ENCODE measurements around the gene CUEDC1. TPM values are rescaled to one million over a fixed set of nuclear protein-coding genes. Genes with fewer than 3 reads are reported as not detected.
A peak's percentile ranks its signal among the peaks of the same experiment; 100 is the strongest.

Gene CUEDC1
- total and polyA plus RNA-seq, 8 donors, result 16.5 to 30.4 (median 21.7) TPM

- WGBS, 2 donors, result 90 to 95% methylated on average over 3 of the region's 3 CpGs
- no peak for ATAC-seq
These were observed 2.7 kb upstream of the CUEDC1 start for GRCh38 chr17:57957886-57958285.

GRCh38 chr17:57957120-57957850 lies 2.1 kb upstream of the CUEDC1 start:
- no peak overlapping the region for H3K27ac ChIP-seq
- no peak for ATAC-seq
- H3K36me3 ChIP-seq, result no peaks in the 10 kb centered on the region
- TF ChIP-seq, protein P1, sequence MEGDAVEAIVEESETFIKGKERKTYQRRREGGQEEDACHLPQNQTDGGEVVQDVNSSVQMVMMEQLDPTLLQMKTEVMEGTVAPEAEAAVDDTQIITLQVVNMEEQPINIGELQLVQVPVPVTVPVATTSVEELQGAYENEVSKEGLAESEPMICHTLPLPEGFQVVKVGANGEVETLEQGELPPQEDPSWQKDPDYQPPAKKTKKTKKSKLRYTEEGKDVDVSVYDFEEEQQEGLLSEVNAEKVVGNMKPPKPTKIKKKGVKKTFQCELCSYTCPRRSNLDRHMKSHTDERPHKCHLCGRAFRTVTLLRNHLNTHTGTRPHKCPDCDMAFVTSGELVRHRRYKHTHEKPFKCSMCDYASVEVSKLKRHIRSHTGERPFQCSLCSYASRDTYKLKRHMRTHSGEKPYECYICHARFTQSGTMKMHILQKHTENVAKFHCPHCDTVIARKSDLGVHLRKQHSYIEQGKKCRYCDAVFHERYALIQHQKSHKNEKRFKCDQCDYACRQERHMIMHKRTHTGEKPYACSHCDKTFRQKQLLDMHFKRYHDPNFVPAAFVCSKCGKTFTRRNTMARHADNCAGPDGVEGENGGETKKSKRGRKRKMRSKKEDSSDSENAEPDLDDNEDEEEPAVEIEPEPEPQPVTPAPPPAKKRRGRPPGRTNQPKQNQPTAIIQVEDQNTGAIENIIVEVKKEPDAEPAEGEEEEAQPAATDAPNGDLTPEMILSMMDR (IDR thresholded peaks at IDR 0.05), result no peak
- DNase-seq, result no peak
- H3K9me3 ChIP-seq, result no peaks in the 10 kb centered on the region
- no peaks in the 10 kb centered on the region for H3K27me3 ChIP-seq
- intact Hi-C loops (cut with DNase I), result loop anchor here in 1 of 3 donors (10.0 kb wide), 1 partner anchor 62 kb away; no protein-coding TSS in a partner anchor
- no peak overlapping the region for H3K4me3 ChIP-seq
- no peak for FAIRE-seq
- 88 to 95% methylated on average over 8 of the region's 8 CpGs for WGBS, 2 donors
- H3K4me1 ChIP-seq, result peaks cover 0 to 9% (median 0%) of the 10 kb centered on the region in 3 donors

More at GRCh38 chr17:57957886-57958285, 2.7 kb upstream of the CUEDC1 start:
- Histone ChIP-seq H3K4me3 (no peak overlapping the region), H3K36me3 (no peaks in the 10 kb centered on the region), H3K27ac (no peak overlapping the region), H3K4me1 (peaks cover 0 to 9% (median 0%) of the 10 kb centered on the region in 3 donors), H3K9me3 (no peaks in the 10 kb centered on the region), H3K27me3 (no peaks in the 10 kb centered on the region)
- TF ChIP-seq, protein P1 (IDR thresholded peaks at IDR 0.05), result no peak
- intact Hi-C loops (cut with DNase I), result loop anchor here in 1 of 3 donors (10.0 kb wide), 1 partner anchor 63 kb away; no protein-coding TSS in a partner anchor
- DNase-seq, result no peak
- FAIRE-seq, result no peak

DNA sequence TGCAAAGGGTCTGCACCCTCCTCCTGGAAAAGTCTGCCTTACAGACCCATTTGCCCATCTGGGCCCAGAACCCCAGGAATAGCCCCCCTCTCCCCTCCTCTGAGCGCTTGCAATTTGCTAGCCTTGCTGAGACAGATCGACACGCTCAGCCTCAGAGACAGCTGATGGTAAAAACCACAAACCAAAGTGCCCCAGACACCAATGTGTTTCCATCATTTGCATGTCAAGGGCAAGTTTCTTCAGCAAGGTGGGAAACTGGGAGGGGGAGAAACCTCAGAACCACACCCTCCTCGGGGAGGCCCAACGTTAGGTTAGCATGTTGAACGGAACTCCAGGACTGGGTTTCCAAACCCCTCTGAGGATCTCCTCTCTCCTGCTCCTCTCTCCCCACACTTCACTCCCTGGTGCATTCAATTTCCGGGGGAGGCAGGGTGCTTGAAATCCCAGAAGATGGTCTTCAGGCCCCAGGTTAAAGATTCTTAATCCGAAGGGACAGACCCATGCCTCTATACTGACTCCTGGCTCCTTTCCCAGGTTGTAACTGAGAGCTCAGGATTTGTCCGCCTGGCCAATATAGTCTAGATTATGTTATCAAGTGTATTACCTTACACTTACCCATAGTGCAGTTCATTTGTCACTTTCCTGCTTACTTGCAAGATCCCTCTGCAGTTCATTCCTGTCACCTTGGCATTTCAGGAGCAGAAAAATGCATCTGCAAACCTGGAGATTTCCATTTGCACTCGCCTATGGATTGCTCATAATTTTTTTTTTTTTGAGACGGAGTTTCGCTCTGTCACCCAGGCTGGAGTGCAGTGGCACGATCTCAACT lies 1.3 kb upstream of the CUEDC1 start:
- intact Hi-C loops (cut with DNase I), result loop anchor here in 1 of 3 donors (10.0 kb wide), 1 partner anchor 62 kb away; no protein-coding TSS in a partner anchor
- no peaks in the 10 kb centered on the region for H3K9me3 ChIP-seq
- H3K27me3 ChIP-seq, result no peaks in the 10 kb centered on the region
- H3K27ac ChIP-seq, result peak overlapping the region in 1 of 4 donors; percentile 67
- no peaks in the 10 kb centered on the region for H3K36me3 ChIP-seq
- peak in 1 of 6 donors; percentile 3 for DNase-seq
- H3K4me1 ChIP-seq, result peaks cover 0 to 9% (median 0%) of the 10 kb centered on the region in 3 donors
- WGBS, 2 donors, result 58 to 65% methylated on average over 13 of the region's 13 CpGs
- TF ChIP-seq, protein P1 (IDR thresholded peaks at IDR 0.05), result no peak
- no peak for ATAC-seq
- FAIRE-seq, result no peak
- H3K4me3 ChIP-seq, result no peak overlapping the region

DNA sequence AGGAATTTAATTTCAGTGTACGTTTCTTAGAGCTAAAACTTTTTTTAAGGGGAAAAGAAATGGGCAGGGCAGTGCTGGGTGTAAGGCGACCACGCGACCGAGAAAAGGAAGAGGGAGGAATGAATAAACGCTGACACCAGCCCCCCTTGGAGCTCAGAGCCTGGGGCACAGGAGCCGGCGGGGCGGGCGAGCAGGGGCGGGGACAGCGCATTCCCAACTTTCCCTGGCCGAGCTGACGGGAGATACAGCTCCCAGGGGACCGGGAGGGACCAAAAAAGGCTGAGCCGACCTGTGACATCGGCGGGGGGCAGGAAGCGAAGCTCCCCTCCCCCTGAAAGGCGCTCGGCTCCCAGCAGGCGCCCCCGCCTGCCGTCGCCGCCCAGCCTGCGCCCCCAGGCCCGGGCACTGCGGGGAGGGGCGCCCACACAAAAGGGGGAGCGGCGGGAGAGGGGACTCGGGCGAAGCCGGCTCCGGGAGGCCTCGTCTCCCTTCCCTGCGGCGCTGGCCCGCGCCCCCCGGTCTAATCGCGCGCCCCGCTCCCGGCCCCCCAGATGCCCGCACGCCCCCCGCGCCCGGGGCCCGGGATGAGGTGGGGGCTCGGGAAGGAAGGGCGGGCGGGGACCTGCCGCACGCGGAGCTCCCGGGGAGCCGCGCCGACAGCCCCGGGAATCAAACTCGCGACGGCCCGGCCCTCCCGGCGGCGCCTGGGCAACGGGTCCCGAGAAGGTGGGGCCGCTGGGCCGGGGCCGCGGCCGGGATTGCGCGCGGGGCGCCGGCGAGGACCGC lies 622 bp downstream of the CUEDC1 start:
- no peak for FAIRE-seq
- Histone ChIP-seq H3K27me3 (no peaks in the 10 kb centered on the region), H3K27ac (peak overlapping the region; percentile 82 to 95 (median 93)), H3K9me3 (no peaks in the 10 kb centered on the region), H3K4me1 (peaks cover 0 to 9% (median 0%) of the 10 kb centered on the region in 3 donors), H3K4me3 (peak overlapping the region; percentile 67 to 86 (median 78)), H3K36me3 (no peaks in the 10 kb centered on the region)
- 1% methylated on average over 17 to 83 of the region's 85 CpGs for WGBS, 2 donors
- ATAC-seq, result peak; percentile 57 to 67 (median 64)
- DNase-seq, result peak; percentile 53 to 82 (median 68)
- intact Hi-C loops (cut with DNase I), result loop anchor here in 1 of 3 donors (10.0 kb wide), 1 partner anchor 60 kb away; no protein-coding TSS in a partner anchor
- TF ChIP-seq, protein P1 (IDR thresholded peaks at IDR 0.05), result no peak
